Measurements from ENCODE around the gene SPIRE2.

Gene SPIRE2

DNA sequence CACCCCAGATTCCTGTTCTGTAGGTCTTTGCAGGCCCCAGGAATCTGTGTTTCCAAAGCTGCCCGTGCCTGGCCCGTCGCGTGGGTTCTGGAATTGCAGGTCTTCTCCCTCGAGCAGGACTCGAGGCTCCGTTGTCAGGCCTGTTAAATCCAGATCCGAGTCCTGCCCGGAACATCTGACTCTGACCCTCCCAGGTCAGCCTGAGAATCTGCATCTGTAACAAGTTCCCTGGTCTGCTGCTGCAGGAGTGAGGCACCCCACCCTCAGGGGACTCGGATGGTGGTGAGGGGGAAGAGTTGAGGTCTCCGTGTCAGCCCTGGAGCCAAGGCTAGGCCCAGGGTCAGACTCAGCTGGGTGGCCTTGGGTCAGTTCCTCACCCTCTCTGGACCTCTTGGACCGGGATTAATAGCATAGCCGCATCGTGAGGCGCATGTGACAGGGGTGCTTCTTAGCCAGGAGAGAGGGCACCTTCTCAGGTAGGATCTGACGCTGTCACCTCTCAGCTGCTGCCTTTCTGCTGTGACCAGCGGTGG is 8.8 kb downstream of the SPIRE2 start:
- DNase-seq: no peak

- no peak for DNase-seq
Measured at GRCh38 chr16:89841275-89841674, 13.0 kb downstream of the SPIRE2 start.

DNA sequence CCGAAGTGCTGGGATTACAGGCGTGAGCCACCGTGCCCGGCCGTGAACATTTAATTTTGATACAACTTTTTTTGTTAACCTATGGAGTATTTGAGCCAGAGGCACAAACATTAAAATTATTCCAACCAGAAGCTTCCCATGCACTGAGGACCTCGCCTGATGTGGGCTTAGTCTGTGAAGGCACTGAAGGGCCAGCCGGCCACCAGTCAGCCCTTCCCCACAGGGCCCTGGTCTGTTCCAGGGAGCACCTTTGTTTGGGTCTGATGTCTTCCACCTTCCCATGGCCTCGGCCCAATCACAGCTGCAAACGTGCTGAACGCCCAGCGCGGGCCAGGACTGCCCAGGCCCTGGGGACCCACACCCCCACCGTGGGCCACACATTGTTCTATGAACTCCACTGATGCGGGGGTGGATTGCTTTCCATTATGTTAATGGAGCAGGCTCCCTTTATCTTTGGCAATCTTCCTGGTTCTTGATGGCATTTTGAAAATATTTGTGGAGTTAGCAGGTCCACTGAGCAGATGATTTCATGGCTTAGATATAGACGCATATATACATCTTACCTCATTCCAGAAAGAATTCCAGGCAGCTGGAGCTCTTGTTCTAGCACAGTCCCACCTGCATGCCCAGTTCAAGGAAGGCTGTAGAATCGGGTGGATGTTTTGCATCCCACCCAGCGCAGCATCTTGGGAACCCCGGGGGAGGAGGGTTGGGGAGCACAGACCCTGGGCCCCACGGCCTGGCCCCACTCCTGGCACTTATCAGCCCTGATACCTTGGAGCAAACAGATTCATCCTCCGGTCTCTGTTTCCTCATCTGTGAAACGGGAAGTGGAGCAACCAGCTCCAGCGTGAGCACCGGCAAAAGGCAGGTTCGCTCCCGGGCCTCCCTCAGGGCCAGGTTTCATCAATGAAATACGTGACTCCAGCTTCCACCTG is 14.5 kb downstream of the SPIRE2 start:
- DNase-seq: no peak

DNA sequence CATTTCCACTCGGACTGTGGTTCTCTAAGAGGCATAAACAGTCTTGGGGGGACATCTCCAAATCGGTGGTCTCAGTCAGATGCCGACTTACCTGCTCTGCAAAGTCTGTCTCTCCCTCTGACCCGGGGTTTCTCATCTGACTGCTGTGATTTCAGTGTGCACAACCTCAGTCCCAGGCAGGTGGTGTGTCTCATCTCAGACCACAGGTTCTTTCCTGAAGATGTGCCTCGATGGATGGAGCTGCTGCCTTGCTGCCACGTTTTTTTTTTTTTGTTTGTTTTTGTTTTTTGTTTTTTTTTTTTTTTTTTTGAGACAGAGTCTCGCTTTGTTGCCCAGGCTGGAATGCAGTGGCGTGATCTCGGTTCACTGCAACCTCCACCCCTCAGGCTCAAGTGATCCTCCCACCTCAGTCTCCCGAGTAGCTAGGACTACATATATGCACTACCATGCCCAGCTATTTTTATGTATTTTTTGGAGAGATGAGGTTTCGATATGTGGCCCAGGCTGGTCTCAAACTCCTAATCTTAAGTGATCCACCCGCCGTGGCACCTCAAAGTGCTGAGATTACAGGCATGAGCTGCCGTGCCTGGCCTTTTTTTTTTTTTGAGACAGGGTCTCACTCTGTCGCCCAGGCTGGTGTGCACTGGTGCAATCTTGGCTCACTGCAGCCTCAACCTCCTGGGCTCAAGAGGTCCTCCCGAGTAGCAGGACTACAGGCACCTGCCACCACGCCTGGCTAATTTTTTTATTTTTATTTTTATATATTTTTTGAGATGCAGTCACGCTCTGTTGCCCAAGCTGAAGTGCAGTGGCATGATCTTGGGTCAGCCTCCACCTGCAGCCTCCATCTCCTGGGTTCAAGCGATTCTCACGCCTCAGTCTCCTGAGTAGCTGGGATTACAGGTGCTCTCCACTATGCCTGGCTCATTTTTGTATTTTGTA is 15.4 kb downstream of the SPIRE2 start:
- no peak for DNase-seq

- DNase-seq: no peak
Measured at GRCh38 chr16:89844739-89845339, 16.6 kb downstream of the SPIRE2 start.

- no peak for DNase-seq
Measured at GRCh38 chr16:89845417-89845816, 17.1 kb downstream of the SPIRE2 start.

DNA sequence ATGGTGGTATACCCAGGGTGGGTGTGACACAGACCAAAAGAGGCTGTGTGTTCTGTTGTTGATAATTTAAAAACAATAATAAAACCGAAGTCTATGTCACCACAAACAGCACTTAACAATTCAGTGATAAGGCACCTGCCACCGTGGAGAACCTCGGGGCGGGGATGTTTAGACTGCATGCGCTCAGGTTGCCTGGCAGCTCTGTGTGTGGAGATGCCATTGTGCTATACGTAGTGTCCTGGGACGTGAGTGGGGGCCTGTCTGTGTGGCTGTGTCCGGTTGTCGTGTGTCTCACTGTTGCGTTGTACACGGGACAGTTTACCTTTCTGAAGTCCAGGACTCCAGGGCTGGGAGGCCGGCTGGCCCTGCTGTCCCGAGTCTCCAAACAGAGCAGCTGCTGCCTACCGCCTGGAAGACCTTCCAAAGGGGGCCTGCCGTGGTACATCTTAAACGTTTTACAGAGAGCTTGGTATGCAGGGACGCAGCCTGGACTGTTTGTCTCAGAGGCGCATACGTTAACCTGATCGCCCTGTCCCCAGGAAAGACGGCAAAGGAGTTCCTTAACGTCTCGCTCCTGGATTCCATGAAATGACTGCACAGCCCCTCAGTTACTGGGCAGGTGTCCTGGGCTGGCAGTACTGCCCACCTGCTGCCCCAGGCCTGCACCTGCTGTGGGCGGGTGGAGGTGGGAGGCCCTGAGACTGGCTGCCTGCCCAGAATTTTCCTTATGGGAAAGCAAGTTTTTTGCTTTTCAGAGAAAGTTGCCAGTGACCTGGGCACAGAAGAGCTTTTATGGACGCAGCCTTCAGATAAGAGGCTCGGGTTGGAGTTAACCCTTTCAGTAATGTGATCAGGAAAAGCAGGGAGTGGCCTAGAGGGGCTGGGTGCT is 19.0 kb downstream of the SPIRE2 start:
- peak; percentile 10 for DNase-seq

GRCh38 chr16:89847940-89848297 is 19.6 kb downstream of the SPIRE2 start:
- no peak for DNase-seq

DNA sequence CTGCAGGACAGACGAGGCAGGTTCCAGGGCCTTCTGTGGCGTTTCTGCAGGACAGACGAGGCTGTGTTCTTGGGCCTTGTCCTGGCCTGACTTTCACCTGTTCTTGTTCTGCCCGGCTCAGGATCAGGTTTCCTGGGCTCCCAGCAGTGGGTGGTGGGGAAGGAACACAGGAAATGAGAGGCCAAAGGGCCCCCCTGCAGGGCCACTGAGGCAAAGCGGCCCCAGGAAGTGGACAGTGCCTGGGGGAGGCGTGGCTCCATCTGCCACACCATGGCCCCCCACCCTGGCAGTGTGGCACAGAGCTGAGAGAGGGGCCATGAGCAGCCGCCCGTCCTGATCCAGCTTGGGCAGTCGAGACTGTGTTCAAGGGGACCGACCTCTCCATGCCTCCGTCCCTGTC is 20.7 kb downstream of the SPIRE2 start:
- no peak for DNase-seq

GRCh38 chr16:89853306-89853993 is 25.2 kb downstream of the SPIRE2 start:
- no peak for DNase-seq

DNA sequence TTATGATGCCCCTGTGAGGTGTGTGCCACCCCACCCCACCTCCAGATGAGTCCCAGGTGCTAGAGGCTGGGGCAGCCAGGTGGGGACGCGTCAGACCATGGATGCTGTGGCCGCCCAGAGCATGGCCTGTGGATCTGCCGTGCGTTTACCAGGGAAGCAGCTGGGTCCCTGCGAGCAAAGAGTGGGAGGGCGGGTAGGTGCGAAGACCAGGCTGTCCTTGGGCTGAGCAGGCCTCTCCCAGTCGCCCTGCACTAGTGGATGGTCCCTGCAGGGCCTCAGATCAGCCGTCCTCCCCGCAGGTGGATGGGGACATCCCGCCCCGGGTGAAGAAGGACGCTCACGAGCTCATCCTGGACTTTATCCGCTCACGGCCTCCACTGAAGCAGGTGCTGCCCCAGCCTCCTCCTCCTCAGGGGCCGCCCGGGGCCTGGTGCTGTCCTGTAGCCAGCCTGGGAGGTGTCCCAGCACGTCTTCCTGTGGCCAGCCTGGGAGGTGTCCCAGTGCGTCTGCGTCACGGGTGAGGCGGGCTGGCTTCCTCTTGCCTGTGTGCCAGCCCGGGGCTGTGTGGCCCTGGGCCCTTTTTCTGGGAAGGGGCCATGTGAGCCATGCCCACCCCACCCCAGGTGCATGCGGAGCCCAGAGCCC is 27.1 kb downstream of the SPIRE2 start:
- DNase-seq: no peak

DNA sequence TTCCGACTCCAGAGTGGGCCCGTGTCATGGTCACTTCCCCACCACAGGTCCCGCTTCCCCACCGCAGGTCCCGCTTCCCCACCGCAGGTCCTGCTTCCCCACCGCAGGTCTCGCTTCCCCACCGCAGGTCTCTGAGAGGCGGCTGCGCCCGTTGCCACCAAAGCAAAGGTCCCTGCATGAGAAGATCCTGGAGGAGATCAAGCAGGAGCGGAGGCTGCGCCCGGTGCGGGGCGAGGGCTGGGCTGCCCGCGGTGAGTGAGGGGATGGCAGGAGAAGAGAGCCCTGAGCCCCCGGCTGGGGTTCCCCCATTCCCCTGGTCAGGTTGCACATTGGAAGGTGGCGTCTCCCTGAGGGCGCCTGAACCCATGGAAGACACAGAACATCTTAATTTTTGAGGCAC is 27.7 kb downstream of the SPIRE2 start:
- no peak for DNase-seq

DNA sequence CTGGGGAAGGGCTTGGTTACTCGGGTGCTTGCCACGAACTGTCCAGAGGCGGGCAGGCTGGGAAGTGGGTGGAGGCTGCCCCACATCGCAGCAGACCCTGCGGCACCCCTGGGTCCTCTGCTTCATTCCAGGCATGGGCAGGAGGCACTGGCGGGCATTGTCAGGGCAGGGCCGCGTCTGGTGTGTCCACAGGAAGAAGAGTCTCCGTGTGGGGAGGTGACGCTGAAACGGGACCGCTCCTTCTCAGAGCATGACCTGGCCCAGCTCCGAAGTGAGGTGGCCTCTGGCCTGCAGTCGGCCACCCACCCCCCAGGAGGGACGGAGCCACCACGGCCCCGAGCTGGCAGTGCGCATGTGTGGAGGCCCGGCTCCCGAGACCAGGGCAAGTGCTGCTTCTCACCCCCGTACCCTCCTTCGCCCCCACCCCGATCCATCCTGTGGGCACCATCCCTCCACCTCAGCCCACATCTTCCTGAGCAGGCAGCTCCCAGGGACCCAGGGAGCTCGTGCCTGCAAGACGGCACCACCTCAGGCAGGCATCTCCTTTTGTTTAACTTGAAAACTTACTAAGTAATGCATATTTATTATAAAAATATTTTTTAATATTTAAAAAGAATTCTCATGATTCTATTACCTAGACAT is 30.8 kb downstream of the SPIRE2 start:
- no peak for DNase-seq

DNA sequence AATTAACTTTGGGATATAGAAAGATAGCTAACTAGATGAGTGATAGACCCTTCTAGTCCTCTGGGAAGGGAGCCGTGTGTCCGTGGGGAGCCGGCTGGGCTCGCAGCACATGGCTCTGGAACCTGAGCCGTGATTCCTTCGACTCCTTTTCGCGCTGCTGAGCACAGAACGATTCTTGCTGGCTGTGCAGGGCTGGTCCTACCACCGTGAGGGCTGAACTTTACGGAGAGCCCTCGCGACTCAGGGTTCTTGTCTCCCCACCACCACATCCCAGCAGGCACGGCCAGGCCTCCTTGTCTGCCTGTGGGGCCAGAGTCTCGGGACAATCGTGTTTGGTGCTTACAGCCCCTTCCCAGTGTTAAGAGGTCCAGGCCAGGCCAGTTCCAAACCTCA is 31.3 kb downstream of the SPIRE2 start:
- DNase-seq: no peak

GRCh38 chr16:89860747-89861304 is 32.6 kb downstream of the SPIRE2 start:
- DNase-seq: peak; percentile 23

GRCh38 chr16:89861648-89862047 is 33.4 kb downstream of the SPIRE2 start:
- no peak for DNase-seq

DNA sequence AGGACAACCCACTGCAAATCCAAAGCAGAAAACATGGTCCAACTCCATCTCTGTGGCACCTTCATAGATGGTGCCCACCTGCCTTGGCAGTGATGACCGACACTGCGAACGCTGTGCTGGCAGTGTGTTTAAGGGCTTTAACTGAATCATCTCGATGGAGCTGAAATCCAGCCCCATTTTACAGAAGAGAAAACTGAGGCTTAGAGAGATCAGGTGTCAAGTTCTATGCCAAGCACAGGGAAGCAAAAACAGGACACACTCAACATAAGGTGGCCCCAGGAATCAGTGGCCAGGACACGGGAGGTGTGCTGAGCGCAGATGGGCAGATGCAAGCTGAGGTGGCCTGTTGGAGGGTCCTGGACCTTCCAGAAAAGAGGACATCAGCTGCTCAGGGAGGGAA is 34.5 kb downstream of the SPIRE2 start:
- DNase-seq: no peak

DNA sequence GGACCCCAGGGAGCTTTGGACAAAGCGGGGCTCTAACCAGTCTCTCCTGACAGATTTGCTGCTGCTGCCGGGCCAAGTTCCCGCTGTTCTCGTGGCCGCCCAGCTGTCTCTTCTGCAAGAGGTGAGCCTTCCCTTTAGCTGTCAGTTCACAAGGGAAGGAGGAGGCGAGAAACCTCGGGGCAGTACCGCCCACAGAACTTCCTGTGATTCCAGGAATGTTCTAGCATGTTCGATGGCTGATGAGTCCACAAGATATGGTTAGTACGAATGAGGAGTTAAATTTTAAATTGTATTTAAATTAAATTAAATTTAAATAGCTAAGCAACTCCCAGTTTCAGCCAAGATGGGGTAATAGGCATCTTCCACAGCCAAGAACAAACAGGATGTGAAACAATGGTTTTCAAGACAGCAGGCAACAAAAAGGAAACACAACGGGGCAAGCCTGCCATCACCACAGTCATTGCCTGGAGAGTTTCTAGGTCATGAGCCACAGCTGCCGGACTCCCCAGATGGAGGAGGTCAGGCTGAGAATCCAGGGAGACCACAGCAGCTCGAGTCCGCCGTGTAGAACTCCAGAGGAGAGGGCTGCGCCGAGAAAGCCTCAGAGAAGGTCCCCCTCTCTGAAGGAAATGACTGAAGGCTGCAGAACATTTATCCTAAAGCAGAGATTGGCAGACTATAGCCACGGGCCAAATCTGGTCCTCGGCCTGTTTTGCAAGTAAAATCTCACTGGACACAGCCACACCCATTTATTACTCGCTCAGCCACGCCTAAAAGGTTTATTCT is 35.7 kb downstream of the SPIRE2 start:
- DNase-seq: no peak

DNA sequence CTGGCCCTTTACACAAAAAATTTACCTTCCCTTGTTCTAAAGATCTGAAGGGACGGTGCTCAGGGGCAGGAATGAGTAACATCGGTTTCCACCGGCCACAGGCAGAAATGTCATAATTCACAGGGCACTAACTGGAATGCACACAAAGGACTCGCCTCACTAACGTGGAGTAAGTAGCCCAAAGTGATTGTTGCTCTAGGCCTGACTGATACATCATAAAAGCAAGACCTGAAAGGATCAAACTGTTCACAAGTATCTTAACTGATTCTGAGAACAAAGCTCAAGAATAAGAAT is 36.2 kb downstream of the SPIRE2 start:
- DNase-seq: no peak

Data from NCI-H1092 treated with DMSO at 0.1 percent for 48 hours (cell line).